ENCODE measurements around the gene TNS3. TPM values are rescaled to one million over a fixed set of nuclear protein-coding genes. Genes with fewer than 3 reads are reported as not detected.
A peak's percentile ranks its signal among the peaks of the same experiment; 100 is the strongest.

TNS3 gene
- total RNA-seq, 1 donor from 2014 or later: 426 TPM

DNA sequence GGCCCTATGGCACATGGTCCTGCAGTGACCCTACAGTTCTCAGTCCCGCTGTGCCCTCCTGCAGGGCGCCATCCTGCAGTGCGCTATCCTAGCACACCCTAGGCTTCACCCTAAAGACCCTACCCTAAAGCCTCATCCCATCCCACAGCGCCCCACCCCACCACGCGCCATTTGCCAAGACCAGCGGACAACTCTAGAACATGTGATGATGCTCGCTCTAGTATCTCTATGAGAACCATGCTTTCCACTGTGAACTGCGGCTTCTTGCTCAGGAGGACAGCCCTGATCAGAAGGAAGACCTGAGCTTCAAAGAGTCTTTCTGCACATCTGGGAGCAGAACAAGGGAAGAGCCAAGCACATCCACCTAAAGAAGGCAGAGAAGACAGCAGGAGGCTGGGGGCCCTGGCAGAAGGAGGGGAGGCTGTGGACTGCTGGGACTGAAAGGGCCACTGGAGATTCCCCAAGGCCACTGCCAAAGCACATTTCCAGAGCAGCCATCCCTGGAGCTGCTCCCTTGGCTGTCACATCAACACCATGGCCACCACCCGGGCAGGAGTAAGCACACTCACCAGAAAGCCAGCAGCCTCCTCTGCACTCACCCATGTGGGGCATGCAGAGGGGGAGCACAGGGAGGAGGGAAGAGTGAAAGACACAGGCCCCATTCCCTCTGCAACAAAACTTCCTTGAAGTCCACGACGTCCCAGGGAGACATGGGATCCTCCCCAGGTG lies 134.1 kb downstream of the TNS3 start:
- no peak for DNase-seq (ENCODE audit: low spot score)
- TF ChIP-seq, protein P1, sequence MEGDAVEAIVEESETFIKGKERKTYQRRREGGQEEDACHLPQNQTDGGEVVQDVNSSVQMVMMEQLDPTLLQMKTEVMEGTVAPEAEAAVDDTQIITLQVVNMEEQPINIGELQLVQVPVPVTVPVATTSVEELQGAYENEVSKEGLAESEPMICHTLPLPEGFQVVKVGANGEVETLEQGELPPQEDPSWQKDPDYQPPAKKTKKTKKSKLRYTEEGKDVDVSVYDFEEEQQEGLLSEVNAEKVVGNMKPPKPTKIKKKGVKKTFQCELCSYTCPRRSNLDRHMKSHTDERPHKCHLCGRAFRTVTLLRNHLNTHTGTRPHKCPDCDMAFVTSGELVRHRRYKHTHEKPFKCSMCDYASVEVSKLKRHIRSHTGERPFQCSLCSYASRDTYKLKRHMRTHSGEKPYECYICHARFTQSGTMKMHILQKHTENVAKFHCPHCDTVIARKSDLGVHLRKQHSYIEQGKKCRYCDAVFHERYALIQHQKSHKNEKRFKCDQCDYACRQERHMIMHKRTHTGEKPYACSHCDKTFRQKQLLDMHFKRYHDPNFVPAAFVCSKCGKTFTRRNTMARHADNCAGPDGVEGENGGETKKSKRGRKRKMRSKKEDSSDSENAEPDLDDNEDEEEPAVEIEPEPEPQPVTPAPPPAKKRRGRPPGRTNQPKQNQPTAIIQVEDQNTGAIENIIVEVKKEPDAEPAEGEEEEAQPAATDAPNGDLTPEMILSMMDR (IDR thresholded peaks at IDR 0.05): no peak
- H3K4me1 Mint-ChIP-seq (ENCODE audit: low read depth): peaks cover 96% of the 10 kb centered on the region
- H3K4me3 Mint-ChIP-seq (ENCODE audit: unreplicated experiment): no peak overlapping the region
- no peaks in the 10 kb centered on the region for H3K27me3 Mint-ChIP-seq (ENCODE audit: low read depth)
- H3K36me3 Mint-ChIP-seq (ENCODE audit: low read depth): peaks cover 14% of the 10 kb centered on the region
- H3K27ac Mint-ChIP-seq (ENCODE audit: unreplicated experiment): peak overlapping the region; percentile 55
- no peaks in the 10 kb centered on the region for H3K9me3 Mint-ChIP-seq (ENCODE audit: low read depth)

DNA sequence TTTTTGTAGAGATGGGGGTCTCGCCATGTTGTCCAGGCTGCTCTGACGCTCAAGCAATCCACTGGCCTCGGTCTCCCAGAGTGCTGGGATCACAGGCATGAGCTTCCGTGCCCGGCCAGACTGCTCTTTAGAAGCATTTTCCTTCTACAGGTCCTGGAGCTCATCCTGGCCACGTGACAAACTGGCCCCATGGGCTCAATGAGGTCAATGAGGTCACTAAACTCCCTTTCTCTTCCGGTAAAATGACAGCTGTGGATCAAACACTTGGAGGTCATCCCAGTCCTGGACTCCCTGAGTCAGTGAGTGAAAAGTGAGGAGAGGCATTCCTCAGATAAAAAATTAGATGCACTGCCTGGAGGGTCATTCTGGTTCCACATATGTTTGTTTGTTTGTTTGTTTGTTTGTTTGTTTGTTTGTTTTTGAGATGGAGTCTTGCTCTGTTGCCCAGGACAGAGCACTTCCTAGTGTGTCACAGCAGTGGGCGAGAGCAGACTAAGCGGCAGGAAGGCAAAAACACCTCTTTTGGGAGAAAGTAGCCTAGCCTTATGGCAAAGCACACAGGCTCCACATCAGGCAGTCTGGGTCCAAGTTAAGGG lies 134.9 kb downstream of the TNS3 start:
- Mint-ChIP-seq H3K4me1 (ENCODE audit: low read depth) (peaks cover 96% of the 10 kb centered on the region), H3K27me3 (ENCODE audit: low read depth) (no peaks in the 10 kb centered on the region), H3K4me3 (ENCODE audit: unreplicated experiment) (no peak overlapping the region), H3K36me3 (ENCODE audit: low read depth) (peaks cover 14% of the 10 kb centered on the region), H3K9me3 (ENCODE audit: low read depth) (no peaks in the 10 kb centered on the region), H3K27ac (ENCODE audit: unreplicated experiment) (peak overlapping the region; percentile 55)
- DNase-seq (ENCODE audit: low spot score): no peak
- TF ChIP-seq, protein P1 (IDR thresholded peaks at IDR 0.05): no peak

DNA sequence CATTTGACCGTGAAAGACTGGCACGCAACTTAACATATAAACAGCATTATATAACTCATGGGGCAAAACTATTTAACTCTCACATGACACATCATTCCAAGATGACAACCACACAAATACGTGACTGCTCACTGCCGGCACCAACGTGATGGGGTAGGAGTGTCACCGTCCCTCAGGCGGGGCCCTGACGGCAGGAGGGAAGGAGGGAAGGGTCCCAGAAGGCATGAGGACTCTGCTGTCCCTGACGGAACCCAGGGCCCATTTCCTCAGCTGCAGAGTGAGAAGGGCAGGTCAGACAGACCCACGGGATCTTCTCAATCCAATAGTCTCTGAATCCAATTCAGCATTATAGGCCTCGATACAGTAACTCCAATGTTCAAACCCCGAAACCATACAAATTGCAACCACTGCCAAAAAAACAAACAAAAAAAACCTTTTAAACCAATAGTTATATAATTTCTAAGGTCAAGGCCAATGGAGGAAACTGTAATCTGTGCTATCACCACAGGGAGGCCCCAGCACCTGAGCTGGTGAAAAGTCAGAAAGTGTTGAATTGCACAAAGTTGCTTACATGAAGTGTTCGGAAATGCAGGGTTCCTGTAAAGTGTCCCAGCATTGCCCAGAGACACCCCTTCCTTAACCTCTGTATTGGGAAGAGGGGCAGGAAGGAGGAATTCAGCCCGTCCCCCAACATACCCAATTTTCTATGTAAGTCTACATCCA lies 137.4 kb downstream of the TNS3 start:
- H3K4me3 Mint-ChIP-seq (ENCODE audit: unreplicated experiment): no peak overlapping the region
- no peak for DNase-seq (ENCODE audit: low spot score)
- no peaks in the 10 kb centered on the region for H3K27me3 Mint-ChIP-seq (ENCODE audit: low read depth)
- peaks cover 90% of the 10 kb centered on the region for H3K4me1 Mint-ChIP-seq (ENCODE audit: low read depth)
- TF ChIP-seq, protein P1 (IDR thresholded peaks at IDR 0.05): peak; percentile 76
- H3K27ac Mint-ChIP-seq (ENCODE audit: unreplicated experiment): peak overlapping the region; percentile 74
- H3K36me3 Mint-ChIP-seq (ENCODE audit: low read depth): peaks cover 22% of the 10 kb centered on the region
- no peaks in the 10 kb centered on the region for H3K9me3 Mint-ChIP-seq (ENCODE audit: low read depth)

DNA sequence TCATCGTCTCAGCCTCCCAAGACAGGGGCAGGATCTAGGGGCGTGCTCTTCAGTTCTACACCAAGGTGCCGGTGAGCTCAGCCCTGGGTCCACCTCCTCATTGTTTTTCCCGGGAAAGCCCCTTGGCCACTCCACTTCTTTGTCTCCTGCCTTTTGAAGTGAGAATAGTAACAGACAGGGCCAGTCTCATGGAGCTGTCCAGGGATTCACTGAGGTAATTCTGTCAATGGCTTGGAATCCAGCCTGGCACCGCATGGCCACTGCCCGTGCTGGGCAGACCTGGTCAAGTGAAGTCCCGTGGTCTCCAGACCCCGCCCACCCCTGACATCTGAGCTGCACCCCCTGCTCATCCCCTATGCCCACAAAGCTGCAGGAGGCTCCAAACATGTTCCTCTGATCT lies 138.9 kb downstream of the TNS3 start:
- peak overlapping the region; percentile 52 for H3K27ac Mint-ChIP-seq (ENCODE audit: unreplicated experiment)
- TF ChIP-seq, protein P1 (IDR thresholded peaks at IDR 0.05): no peak
- no peaks in the 10 kb centered on the region for H3K27me3 Mint-ChIP-seq (ENCODE audit: low read depth)
- H3K36me3 Mint-ChIP-seq (ENCODE audit: low read depth): peaks cover 28% of the 10 kb centered on the region
- peaks cover 81% of the 10 kb centered on the region for H3K4me1 Mint-ChIP-seq (ENCODE audit: low read depth)
- no peak overlapping the region for H3K4me3 Mint-ChIP-seq (ENCODE audit: unreplicated experiment)
- DNase-seq (ENCODE audit: low spot score): no peak
- H3K9me3 Mint-ChIP-seq (ENCODE audit: low read depth): no peaks in the 10 kb centered on the region

DNA sequence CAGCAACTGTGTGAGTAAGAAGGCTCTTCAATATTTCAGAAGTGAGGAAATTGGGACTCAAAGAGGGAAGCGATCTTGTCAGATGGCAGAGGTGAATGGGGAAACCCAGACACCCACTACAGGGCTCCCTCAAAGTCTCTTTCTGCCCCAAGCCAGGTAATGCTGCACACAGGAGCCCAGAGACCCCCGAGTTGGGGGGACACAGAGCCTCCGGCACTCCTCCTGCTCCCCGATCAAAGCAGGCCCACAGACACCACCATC lies 139.4 kb downstream of the TNS3 start:
- DNase-seq (ENCODE audit: low spot score): no peak
- TF ChIP-seq, protein P1 (IDR thresholded peaks at IDR 0.05): no peak
- peak overlapping the region; percentile 67 for H3K27ac Mint-ChIP-seq (ENCODE audit: unreplicated experiment)
- no peaks in the 10 kb centered on the region for H3K9me3 Mint-ChIP-seq (ENCODE audit: low read depth)
- H3K27me3 Mint-ChIP-seq (ENCODE audit: low read depth): no peaks in the 10 kb centered on the region
- peaks cover 26% of the 10 kb centered on the region for H3K36me3 Mint-ChIP-seq (ENCODE audit: low read depth)
- H3K4me1 Mint-ChIP-seq (ENCODE audit: low read depth): peaks cover 76% of the 10 kb centered on the region
- H3K4me3 Mint-ChIP-seq (ENCODE audit: unreplicated experiment): no peak overlapping the region

Measured in chondrocyte (in vitro differentiated cells).